NCI-H2107 (cell line): Measurements from ENCODE around the gene NACC2.
"Not testable (repeated sequence)": the region's sequence is repeated elsewhere in the genome, so short reads cannot be mapped to it uniquely, and the experiment has no call there.

Experiments used
- DNase-seq: peaks from one replicate; lab custom pipeline; 2025; lab: John Stamatoyannopoulos, UW

Gene NACC2

GRCh38 chr9:136080716-136081112 lies 14.4 kb downstream of the NACC2 start:
- DNase-seq, result no peak

- DNase-seq, result no peak
These were observed 15.2 kb downstream of the NACC2 start for GRCh38 chr9:136079916-136080246.

- no peak for DNase-seq
These were observed 15.7 kb downstream of the NACC2 start for GRCh38 chr9:136079211-136079915.

GRCh38 chr9:136078498-136079011 lies 16.5 kb downstream of the NACC2 start:
- DNase-seq, result no peak

GRCh38 chr9:136078024-136078423 lies 17.1 kb downstream of the NACC2 start:
- DNase-seq, result no peak

- no peak for DNase-seq
These were observed 17.6 kb downstream of the NACC2 start for GRCh38 chr9:136077491-136077890.

- DNase-seq, result no peak
These were observed 19.0 kb downstream of the NACC2 start for GRCh38 chr9:136075881-136076678.

GRCh38 chr9:136075134-136075841 lies 19.8 kb downstream of the NACC2 start:
- DNase-seq, result no peak

GRCh38 chr9:136074706-136075105 lies 20.4 kb downstream of the NACC2 start:
- no peak for DNase-seq

GRCh38 chr9:136062657-136063439 lies 32.2 kb downstream of the NACC2 start:
- no peak for DNase-seq

- DNase-seq, result not testable (repeated sequence)
These were observed 33.2 kb downstream of the NACC2 start for GRCh38 chr9:136061916-136062315.

- DNase-seq, result no peak
These were observed 33.7 kb downstream of the NACC2 start for GRCh38 chr9:136061405-136061804.

GRCh38 chr9:136060671-136061371 lies 34.3 kb downstream of the NACC2 start:
- no peak for DNase-seq

- DNase-seq, result no peak
These were observed 35.0 kb downstream of the NACC2 start for GRCh38 chr9:136059851-136060670.

- DNase-seq, result no peak
These were observed 35.7 kb downstream of the NACC2 start for GRCh38 chr9:136059321-136059791.

GRCh38 chr9:136058801-136059302 lies 36.2 kb downstream of the NACC2 start:
- no peak for DNase-seq

GRCh38 chr9:136058084-136058483 lies 37.0 kb downstream of the NACC2 start:
- DNase-seq, result no peak

- DNase-seq, result no peak
These were observed 37.6 kb downstream of the NACC2 start for GRCh38 chr9:136057236-136058081.
